ENCODE results near the gene RNF166.

RNF166 gene

GRCh38 chr16:88706229-88706964, at the start of gene RNF166, which contains the start of gene CTU2:
Gene RNF166 (minus strand): TSS chr16:88706408. CDS start chr16:88706325, 83 bp downstream.
Gene CTU2 (plus strand): TSS chr16:88706503. CDS start chr16:88706531, 28 bp downstream.
- peak; percentile 77 to 92 (median 81) for DNase-seq

- no peak for DNase-seq
These were observed 48.9 kb upstream of the RNF166 start for GRCh38 chr16:88754912-88755744.

DNA sequence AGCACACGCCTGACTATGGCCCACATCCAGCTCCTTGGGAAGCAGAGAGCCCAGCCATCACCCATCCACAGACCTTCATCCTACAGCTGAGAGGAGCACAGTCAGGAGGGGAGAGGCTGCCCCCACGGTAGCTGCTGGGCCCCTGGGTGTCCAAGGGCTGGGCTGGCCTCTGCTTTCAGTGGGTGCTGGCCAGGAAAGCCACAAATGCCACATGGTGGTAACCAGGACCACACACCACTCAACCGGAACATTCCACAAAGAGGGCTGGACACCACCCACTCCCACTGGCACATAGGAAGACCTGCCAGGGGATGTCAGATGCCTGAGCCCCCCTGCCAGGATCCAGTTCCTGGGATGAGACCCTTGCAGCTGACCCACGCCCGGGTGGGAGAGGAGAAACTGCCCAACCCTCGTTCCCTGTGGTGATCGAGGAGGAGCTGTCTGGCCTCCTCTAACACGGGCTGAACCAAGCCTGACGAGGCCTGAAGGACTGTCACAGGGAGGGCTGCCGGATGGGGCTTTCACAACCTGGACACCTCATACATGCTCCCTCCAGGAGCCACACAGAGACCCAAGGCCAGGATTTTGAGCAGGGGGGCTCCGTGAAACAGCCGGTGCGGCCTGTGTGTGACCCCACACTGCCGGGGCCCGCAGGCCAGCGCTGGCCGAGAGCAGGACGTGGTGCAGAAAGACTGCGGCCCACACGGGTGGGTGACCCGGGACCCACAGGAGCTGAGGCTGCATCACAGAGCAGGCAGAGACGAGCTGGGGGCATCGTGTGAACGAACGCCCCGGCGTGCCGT, 48.1 kb upstream of the RNF166 start:
- no peak for DNase-seq

- no peak for DNase-seq
These were observed 47.4 kb upstream of the RNF166 start for GRCh38 chr16:88753602-88754001.

DNA sequence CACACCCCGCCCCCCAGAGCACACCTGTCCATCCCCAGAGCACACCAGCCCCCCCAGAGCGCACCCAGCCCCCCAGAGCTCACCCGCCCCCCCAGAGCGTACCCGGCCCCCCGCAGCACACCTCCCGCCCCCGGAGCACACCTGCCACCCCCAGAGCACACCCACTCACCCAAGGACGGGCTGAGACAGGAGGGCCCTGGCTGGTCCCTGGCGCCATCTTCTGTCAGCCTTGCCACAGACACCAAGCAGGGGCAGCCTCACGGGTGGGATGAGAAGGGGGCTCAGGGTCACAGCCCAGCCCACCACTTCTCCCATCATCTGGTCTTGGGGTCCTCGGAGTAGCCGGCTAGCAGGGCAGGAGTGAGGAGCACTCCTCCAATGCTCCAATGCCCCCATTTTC, 47.0 kb upstream of the RNF166 start:
- DNase-seq = no peak

DNA sequence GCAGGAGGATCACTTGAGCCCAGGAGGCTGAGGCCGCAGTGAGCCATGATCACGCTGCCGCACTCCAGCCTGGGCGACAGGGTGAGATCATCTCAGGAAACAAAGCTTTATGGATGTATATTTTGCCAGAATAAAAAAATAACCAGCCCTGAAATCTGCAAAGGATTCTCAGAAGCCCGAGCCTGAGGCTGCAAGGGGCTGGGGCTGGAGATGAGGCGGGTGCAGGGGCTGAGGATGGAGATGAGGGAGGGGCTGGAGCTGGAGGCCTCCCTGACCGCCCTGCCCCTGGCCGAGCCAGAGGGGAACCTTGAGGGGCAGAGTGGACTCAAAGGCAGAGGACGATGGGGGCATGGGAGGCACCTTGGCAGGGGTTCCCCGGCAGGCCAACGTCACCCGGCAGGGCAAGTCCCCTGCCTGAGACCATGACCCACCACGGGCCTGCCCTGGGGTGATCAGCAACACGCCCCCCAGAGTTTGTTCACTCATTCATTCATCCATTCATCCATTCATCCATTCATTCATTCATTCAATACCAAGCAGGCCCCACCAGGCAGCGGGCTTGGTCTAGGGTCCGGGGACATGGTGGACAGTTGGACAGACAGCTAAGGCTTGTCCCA, 46.3 kb upstream of the RNF166 start:
- no peak for DNase-seq

DNA sequence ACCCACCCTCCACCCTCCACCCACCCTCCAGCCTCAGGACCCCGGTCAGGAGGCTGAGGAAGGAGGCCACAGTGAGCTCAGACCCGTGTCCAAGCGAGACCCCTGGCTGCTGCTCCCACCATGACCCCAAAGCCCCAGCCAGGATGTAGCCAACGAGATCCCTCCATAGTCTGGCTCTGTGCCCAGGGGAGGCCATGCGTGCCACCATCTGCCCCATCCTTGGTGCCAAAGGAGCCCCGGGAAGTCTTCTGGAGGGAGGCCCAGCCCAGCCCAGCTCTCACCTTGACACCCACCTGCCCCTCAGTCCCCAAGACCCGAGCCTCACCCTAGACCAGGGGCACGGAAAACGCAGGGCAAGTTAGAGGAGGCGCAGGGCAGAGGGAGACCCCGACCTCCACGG, 44.6 kb upstream of the RNF166 start:
- no peak for DNase-seq

GRCh38 chr16:88749358-88749757, 43.1 kb upstream of the RNF166 start:
- DNase-seq = no peak

GRCh38 chr16:88748364-88748763, 42.2 kb upstream of the RNF166 start:
- DNase-seq = no peak

GRCh38 chr16:88747588-88748301, 41.5 kb upstream of the RNF166 start:
- no peak for DNase-seq

GRCh38 chr16:88746506-88746905, 40.3 kb upstream of the RNF166 start:
- DNase-seq = no peak

- DNase-seq = no peak
These were observed 38.6 kb upstream of the RNF166 start for GRCh38 chr16:88744577-88745521.

GRCh38 chr16:88743693-88744576, 37.7 kb upstream of the RNF166 start:
- peak; percentile 41 to 74 (median 67) for DNase-seq

DNA sequence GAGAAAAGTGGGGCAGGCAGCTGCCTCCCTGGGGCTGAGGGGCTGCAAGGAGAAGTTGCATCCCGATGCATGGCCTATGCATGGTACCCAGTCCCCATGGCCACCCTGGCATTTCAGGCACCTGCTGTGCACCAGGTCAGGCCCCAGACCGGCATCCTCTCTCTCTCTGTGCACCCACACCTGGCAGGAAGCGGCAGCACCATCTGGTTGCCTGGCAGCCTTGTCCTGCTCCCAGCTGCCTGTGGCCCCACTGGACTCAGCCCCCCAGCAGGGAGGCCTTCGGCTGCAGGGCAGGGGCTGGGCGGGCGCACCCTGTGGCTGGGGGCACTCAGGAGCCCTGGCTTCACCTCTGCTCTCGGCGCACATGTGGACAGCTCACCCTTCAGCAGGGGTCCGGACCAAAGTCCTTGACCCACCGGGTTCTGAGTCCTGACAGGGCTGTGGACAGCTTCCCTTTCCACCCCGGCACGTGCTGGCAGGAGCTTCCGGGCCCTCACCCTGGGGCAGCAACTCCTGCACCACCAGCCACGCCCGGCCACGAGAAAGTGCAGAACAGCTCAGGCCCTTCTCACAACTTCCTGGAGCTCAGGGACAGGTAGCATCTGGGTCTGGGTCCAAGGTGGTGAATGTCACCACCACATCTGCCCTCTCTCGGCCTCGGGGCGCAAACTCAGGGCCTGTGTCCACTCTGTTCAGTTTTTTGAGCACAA, 36.8 kb upstream of the RNF166 start:
- DNase-seq = no peak

DNA sequence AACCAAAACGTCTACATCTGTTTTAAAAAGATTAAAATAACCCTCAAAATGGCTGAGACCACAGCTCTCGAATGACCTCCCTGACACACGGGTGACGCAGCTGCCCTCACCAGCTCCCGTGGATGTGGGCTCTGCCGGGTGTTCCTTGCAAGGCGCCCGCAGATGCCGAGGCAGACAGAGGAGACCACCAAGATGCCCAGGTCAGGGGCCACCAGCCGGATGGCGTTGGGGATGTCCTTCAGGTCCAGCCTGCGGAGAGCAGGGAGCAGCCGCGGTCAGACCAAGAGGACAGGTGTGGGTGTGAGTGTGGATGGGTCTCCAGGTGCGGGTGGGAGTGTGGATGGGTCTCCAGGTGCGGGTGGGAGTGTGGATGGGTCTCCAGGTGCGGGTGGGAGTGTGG, 35.2 kb upstream of the RNF166 start:
- DNase-seq = no peak

DNA sequence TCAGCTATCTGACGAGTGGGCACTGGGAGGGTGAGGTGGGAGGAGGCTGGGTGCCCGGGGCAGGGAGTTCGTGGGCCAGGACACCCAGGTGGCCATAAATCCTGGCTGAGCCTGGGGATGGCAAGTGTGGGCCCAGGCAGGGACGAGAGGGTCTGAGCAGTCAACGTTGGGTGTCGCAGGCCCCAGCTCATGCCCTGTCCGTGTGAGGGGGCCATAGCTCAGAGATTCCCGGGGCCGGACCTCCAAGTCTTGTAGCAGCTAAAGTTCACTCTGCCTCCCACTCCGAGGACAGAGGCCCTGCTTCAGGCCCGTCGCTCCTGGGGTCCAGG, 34.5 kb upstream of the RNF166 start:
- DNase-seq = no peak

- no peak for DNase-seq
These were observed 33.9 kb upstream of the RNF166 start for GRCh38 chr16:88739977-88740726.

DNA sequence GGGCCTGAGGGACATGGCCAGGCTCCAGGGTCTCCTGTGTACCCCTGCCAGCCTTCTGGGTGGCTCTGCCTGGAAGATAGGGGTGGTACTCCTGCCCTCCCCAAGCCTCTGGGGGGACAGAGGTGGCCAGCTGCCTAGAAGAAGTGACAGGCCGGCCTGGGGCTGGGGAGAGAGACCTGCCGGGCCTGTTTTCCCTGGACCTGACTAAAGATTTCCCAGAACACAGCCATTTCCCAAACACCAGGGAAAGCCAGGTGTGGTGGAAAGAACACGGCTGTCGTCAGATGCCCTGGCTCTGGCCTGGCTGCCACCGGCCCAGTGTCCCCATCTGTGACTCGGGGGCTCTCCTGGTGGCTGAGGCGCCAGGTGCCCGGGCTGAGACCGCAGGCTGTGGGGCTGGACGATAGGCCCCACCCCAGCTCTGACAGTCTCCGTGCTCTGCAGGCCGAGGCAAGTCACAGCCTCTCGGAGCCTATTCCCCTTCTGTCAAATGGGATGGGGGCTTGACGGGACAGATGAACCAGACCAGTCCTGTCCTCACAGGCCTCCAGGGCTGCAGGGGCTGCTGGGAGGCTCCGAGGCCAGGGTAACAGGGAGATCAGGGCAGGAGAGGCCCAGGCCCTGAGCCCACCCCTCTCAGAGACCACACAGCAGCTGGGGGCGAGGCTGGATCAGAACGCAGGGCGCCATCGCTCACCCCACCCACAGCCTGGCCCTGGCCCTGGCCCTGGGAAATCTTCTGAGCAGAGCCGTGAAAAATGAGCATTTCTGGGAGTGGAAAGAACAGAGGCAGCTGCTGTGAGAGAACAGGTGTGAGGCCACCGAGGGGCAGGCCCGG, 33.1 kb upstream of the RNF166 start:
- no peak for DNase-seq

Data from activated naive CD4-positive, alpha-beta T cell (primary cell).